Activated T-cell treated with anti-CD3 and anti-CD28 coated beads for 4 hours (primary cell): ENCODE data around the gene CCT8L2.
"Not testable (repeated sequence)": the region's sequence is repeated elsewhere in the genome, so short reads cannot be mapped to it uniquely, and the experiment has no call there.

ENCODE experiments used
- DNase-seq: peaks from one replicate; pipeline ENCODE4 v3.0.0-alpha.2; 2020

CCT8L2 gene, protein sequence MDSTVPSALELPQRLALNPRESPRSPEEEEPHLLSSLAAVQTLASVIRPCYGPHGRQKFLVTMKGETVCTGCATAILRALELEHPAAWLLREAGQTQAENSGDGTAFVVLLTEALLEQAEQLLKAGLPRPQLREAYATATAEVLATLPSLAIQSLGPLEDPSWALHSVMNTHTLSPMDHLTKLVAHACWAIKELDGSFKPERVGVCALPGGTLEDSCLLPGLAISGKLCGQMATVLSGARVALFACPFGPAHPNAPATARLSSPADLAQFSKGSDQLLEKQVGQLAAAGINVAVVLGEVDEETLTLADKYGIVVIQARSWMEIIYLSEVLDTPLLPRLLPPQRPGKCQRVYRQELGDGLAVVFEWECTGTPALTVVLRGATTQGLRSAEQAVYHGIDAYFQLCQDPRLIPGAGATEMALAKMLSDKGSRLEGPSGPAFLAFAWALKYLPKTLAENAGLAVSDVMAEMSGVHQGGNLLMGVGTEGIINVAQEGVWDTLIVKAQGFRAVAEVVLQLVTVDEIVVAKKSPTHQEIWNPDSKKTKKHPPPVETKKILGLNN

DNA sequence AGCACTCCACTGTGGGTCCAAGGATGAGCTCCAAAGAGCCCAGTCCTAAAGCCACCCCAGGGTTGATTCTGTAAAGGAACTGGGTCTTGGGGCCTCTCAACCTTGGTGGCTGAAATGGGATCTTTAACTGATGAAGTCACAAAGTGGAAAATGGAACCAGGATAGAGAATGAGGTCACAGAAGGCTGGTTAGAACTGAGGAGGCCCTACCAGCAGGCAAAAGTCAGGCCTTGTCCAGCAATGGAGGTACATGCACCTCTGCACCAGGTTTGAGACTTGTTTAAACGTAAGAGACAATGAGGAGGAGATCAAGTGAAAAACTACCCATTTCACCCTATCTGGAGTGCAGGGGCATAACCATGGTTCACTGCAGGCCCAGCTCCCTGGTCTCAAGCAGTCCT is at the start of gene CCT8L2:
Gene CCT8L2, minus strand, starts transcription at position 101 of the 400 bp plus-strand sequence. CDS start 260 bp downstream, outside the sequence.
- DNase-seq, result not testable (repeated sequence)

DNA sequence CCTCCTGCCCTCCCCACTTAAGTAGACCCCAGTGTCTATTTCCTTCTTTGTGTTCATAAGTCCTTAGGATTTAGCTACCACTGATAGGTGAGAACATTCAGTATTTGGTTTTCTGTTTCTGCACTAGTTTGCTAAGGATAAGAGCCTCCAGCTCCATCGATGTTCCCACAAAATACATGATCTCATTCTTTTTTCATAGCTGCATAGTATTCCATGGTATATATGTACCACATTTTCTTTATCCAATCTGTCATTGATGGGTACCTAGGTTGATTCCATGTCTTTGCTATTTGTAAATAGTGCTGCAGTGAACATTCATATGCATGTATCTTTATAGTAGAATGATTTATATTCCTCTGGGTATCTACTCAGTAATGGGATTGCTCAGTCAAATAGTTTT is 42.8 kb upstream of the CCT8L2 start:
- not testable (repeated sequence) for DNase-seq

DNA sequence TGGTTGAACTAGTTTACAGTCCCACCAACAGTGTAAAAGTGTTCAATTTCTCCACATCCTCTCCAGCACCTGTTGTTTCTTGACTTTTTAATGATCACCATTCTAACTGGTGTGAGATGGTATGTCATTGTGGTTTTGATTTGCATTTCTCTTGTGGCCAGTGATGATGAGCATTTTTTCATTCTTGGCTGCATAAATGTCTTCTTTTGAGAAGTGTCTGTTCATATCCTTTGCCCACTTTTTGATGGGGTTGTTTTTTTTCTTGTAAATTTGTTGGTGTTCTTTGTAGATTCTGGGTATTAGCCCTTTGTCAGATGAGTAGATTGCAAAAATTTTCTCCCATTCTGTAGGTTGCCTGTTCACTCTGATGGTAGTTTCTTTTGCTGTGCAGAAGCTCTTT is 41.5 kb upstream of the CCT8L2 start:
- DNase-seq, result not testable (repeated sequence)

DNA sequence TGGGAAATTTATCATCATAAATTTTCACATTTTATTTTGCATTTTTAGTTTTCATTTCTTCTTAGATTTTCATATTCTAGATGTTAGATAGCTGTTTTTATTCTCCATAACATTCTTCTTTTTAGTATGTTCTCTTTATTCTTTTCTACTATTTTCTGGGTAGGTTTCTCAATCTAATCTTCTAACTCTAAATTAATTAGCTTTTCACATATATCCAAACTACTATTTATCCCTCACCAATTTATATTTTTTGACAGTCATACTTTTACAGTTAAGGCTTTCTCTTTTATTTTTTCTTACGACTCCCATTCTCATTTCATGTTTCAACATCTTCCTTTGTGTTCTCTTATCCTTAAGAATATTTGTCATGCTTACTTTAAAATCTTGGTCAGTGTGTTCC is 35.9 kb upstream of the CCT8L2 start:
- DNase-seq, result not testable (repeated sequence)

DNA sequence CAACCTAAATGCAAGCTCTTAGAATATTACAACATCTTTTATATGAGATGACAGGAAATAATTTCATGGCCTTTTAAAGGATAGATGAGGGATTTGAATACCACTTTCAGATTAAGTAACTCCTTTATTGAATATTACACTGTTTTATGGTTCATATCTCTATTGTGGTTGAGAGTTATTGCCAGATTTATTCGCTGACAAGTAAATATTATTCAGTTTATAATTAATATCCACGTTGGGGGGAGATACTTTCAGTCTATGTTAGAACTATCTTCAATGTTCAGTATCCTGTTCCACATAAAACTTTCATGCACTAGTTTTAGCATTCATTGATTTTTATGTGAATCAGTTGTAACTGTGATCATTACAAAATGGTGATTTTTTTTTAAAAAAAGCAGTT is 32.4 kb upstream of the CCT8L2 start:
- DNase-seq, result not testable (repeated sequence)

DNA sequence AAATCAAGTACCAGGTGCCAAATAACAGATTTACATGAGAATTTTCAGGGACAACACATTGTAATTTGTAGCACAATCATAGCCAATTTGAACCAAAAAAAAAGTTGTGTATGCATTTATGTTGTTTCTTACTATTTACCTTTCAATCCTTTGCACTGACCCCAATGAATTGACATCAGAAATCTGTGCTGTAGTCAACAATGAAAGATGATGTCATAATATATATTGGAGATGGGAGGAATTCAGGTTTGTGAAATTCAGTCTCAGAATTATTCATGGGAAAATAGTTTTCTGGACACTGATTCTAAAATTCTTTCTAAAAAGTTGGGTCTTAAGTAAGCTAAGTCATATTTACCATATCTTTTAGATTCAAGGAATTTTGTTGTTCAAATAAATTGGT is 31.0 kb upstream of the CCT8L2 start:
- not testable (repeated sequence) for DNase-seq

DNA sequence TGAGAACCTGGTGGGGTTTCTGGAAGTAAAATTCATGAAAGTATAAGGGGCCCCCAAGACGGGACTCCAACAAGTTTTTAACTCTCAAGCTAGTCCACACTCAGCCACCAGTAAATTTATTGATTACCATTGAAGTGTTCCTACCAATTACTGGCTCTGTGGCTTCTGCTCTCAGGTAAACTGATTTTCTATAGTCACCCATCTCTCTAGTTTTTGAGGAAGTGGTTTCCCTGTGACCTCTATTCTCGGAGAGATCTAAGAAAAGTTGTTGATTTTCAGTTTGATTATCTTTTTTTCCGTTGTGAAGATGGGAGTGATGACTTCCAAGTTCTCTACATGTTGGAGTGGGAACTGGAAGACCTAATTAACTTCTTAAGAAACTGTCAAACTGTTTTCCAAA is 24.9 kb upstream of the CCT8L2 start:
- not testable (repeated sequence) for DNase-seq

DNA sequence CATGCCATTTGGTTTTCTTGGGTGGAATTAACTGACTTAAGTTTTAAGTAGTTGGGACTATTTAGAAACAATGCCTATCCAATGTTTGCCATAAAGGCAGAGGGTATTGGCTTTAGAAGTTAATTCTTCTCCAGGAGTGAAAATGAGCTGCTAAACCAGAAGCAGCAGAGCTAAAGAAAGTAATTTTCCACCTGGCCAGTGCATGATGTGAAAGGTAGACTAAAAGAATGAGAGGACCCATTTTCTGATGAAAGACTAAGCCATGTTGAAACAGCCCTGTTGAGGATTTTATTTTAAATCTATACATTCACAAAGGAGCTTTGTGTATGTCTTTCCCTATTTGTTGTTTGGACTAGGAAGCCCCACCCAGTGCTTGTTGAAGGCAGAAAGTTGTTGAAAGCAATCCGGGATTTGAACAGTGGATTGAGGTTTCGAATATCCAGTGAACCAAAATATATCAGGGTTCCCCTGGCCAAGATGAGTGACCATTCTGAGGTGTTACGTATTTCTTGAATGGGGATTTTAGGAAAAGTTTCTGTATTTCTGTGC is 23.9 kb upstream of the CCT8L2 start:
- not testable (repeated sequence) for DNase-seq

DNA sequence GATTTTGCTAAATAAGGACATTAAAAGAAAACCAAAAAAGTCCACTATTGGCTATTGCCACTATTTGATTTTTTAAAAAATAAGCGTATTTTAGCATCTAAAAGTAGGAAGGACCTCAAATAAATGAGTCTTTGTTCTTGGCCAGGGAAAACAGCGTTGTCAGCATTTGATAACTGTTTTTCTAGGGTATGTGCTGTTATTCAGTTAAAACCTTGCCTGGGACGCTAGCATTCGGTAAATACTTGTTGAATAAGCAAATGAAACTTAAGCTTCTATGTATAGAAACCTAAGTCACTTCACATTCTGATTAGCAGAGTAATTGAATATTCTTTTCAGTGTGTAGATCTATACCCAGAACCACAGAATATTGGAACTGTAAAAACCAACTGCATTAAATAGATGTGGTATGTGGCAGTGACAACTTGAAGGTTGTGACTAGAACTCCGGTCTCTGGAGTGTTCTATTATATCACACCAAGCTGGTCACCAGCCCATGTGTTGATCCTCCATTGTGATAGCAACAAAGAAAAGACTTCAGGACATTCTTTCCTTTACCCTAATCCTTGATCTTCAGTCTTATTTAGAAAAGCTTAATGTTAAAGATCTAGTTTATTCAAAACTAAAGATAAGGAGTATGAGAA is 23.1 kb upstream of the CCT8L2 start:
- not testable (repeated sequence) for DNase-seq

DNA sequence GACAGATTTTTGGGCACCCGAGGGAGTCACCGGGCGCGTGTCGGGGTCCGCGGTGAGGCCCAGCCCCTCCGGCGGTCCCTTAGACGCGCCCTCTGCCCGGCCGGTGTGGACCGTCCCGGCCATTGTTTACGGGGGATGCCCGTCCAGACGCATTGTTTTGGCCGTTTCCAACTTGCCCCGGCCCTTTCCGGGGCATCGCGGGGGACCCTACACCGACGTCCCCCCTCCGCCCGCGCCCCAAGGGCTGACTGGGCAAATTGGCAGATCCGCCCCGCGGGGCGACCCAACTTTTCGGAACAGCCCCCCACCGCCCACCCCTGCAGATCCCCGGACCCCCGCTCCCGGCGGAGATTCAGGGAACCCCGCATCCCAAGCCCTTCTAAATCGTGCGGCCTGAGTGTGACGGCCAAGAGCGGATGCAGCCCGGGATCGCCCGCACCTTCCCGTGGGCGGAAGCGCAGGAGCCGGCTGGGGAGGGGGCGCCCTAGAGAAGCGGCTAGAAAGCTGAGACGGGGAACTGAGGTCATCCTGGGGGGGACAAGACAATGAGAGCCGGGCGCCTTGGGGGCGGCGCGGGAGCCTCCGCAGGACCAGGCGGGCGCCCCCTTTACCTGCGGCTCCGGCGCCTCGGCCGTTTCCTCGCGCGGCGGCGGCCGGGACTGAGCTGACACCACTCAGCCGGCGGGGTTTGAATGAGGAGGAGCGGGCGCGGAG is 17.1 kb upstream of the CCT8L2 start:
- no peak for DNase-seq

DNA sequence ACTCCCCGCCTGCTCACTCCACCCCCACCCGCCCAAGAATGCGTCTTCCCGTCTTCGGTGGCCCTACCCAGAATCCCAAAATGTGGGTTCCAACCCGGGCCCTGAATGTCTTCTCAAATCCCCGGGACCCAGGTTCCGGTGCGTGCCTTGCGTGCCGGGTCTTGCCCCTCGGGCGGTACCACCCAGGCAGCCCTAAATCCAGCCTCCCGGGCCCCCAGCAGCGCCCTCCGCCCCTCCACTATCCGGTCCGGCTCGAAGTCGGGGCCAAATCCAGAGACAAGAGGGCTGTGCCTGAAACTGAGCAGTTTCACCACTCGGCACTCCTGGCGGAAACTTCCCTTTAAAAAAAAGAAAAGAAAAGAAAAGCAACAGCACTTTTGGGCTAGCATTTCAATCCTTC is 16.3 kb upstream of the CCT8L2 start:
- DNase-seq, result no peak

DNA sequence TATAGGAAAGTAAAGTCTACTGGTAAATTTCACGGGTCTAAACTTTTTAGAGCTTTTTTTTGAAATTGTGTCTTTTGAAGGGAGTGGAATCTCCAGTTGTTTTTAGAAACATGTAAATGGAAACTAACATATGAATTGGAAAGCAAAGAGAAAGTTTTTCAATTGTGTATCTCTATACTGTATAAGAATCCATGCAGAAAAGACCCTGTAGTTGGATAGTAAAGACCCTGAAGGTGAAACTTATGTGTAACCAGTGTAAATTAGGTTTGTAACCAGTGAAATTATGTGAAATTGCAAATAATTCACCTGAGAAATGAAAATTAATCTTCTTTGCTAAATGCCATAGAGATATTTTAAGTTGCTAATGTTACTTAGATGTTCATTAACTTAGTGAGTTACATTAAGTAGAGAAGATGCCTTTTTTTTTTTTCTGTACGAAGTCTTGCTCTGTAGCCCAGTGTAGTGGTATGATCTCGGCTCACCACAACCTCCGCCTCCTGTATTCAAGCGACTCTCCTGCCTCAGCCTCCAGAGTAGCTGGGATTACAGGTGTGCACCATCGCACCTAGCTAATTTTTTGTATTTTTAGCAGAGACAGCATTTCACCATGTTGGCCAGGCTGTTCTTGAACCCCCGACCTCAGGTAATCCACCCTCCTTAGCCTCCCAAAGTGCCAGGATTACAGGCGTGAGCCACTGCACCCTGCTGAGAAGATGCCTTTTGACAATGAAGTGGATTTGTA is 11.8 kb upstream of the CCT8L2 start:
- not testable (repeated sequence) for DNase-seq

DNA sequence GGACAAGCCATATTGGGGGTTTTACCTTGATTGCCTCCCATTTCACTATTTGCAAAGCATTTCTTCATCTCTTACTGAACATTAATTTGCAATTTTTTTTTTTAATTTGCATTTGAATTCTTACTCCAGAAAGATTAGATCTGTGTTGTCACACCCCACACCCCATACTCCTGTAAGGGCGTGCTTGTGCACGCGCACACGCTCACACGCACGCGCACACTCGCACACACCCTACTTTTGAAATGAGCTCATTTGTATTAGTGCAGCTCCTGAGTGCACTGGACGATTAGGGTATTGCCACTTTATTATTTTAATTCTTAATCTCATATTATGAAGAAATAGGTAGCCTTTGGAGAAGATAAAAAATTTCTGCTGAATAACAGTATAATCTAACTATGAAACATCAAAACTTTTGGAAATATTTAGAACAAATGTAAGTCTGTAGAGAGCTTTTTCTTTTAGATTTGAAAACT is 11.2 kb upstream of the CCT8L2 start:
- DNase-seq, result not testable (repeated sequence)

DNA sequence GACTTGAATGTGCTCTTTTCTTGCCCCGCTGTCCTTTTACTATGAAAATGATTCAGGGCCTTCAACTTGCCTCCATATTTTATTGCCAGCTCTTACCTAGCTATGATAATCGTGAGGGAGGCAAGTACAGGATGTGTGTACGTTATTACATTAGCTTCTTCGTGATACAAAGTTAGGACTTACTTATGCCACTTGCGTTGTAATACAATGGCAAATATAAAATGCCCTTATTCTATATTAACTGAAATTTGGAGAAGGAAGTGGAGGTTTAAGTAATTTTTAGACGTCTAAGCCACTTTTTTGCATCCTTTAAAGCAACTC is 10.8 kb upstream of the CCT8L2 start:
- DNase-seq, result no peak

DNA sequence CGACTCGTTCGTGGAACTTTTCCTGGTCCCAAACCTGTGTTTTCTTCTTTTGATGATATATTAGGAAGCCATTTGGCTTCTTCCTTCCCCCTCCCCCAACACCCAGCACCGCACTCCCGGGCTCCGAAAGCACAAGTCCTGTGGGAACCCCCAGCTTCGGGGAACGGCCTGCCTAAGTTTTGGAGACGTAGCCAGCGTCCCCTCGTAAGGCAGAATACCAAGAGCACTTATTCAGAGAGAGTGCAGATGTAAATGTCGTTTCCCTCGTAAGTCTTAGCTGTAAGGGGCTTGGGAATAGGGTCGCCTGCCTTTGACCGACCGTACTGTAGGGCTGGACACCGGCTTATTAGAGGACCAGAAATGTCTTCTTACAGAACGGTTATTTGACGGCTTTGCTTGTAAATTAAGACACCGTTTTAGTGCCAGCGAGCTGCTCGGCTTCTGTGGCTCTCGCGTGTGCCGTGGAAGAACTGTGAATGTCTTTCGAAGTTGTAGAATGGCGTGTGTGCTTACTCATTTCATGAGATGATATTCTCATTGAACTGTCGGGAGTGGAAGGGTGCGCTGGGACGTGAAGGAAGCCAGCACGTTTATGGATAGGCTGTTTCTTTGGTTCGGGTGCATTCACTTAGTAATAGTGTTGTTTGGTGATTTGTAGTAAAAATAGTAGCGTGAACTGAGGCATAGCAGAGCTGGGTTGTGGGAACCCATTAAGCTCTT is 10.3 kb upstream of the CCT8L2 start:
- not testable (repeated sequence) for DNase-seq

DNA sequence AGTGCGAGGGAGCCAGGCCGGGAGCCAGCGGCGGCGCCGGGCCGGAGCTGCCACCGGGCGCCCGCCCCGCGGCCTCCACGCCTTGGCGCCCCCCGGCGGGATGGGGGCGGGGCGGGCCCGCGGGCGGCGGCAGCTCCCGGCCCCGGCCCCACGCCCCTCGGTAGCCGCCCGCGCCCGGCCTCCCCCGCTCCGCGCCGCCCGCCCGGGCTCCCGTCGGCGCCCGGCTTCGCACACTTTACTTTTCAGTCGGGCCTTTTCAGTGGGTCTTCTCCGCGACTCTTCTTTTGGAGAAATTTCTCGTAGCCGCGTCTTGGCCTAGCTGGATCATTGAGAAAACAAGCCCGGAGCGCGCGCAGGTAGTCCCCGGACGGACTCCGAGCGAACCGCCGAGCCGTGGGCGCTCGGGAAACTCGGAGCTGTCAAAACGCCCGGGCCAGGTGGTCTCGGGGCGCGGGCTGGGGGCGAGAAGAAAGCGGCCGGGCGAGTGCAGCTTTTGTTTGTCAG is 9.7 kb upstream of the CCT8L2 start:
- DNase-seq, result not testable (repeated sequence)

DNA sequence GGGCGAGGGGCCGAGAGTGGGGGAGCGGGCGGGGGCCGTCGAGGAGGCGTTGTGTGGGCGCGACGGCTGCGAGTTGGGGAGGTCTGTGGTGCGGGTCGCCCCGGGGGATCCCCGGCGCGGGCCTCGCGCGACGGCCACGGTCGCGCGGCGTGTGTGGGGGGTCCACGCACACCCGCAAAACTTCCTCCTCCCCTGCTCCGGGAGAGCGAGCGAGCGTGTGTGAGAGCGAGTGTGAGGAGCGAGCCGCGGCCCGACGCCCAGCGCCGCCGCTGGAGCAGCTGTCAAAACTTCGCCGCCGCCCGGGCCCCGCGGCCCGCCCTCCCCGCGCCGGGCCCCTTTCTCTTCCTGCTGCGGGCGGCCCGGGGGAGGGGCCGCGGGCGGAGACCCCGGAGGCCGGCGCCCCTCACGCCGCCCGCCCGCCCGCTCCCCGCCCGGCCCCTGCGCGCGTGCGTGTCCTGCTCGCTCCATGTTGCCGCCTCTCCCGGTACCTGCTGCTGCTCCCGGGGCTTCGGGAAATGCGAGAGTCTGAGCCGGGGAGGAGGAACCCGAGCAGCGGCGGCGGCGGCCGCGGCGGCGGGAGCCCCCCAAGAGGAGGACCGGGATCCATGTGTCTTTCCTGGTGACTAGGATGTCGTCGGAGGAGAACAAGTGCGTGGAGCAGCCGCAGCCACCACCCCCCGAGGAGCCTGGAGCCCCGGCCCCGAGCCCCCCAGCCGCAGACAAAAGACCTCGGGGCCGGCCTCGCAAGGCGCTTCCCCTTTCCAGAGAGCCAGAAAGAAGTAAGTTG is 9.0 kb upstream of the CCT8L2 start:
- no peak for DNase-seq

DNA sequence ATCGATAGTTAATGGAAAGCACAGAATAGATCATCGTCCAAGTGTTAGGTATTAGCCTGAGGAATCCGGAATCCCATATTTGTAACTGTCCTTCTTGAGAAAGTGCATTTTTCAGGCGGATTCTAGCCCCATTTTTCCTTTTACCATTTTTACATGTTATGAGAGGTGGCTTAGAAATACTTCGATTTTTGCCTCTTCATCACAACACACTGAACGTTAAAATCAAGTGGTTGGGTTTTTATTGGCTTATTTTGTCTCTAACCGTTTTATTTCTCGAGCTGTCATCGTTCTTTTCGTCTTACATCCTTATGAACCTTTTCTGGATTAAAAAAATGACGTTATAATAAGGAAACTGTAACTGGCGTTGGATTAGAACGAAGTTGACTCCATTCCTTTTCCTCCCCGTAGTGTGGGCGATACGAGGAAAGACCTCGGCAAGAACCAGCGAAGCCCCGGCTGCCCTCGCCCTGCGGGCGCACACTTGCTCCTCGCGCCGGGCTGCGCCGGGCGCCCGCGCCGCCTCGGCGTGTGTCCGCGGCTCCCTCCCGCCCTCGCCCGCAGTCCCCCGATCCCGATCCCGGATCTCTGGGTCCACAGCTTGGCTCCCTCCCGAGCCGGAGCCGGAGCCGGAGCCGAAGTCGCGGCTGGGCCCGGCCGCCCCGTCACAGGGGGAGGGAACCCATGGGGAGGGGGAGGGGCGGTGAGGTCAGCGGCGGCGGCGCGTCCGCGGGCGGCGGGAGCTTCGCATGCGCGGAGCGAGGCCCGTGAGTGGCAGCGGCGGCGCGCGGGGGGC is 8.2 kb upstream of the CCT8L2 start:
- DNase-seq, result peak; percentile 7

DNA sequence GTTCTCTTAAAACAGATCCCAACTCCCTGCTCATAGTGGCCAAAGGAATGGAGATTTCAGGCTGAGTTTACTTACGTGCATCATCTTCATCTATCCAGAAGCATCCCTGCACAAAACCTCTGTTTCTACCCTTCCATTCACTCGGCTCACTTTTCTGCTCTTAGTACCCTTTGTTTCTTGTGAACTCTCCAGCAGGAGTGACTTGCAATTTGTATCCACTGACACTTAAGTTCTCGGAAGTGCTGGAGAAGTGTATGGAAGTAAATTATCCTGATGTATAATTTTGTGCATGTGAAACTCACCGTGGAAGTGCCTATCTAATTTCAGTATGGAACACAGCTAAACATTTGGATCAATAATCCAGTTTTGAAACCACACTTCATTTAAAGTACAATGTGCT is 7.0 kb upstream of the CCT8L2 start:
- DNase-seq, result not testable (repeated sequence)

DNA sequence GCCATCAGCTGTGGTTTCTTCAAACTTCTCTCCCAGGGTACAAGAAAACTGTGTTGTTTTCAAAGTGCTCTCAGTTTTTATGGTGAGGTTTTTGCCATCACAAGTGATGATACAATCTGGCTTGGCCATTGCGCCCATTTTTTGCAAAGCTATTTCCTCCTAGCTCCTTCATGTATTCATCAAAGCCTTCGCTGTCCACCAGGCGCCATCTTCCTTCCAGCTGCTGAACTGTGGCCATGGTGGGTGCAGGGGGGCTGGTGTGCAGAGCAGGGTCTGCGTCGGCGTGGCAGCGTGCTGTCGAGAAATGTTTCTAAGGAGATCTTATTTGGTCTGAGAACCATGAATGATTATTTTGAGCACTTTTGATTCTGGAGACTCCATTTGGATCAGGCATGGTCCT is 2.6 kb upstream of the CCT8L2 start:
- DNase-seq, result not testable (repeated sequence)
